HG03342 (cell line): ENCODE results near the gene NDST1.

Source experiments
- ATAC-seq: cut with Tn5 transposase; IDR thresholded peaks from one replicate; pipeline ENCODE4 v1.9.1; 2021; ENCODE audit warnings: mild to moderate bottlenecking, moderate library complexity; ENCODE audit not compliant: unreplicated experiment

The NDST1 gene

GRCh38 chr5:150488519-150489359 is 19.2 kb upstream of the NDST1 start:
- no peak for ATAC-seq

GRCh38 chr5:150489360-150490295 is 18.3 kb upstream of the NDST1 start:
- ATAC-seq = peak; percentile 87

- ATAC-seq = no peak
Observed at GRCh38 chr5:150490296-150490669, 17.6 kb upstream of the NDST1 start.

GRCh38 chr5:150490754-150491153 is 17.2 kb upstream of the NDST1 start:
- ATAC-seq = no peak

GRCh38 chr5:150491876-150492275 is 16.1 kb upstream of the NDST1 start:
- ATAC-seq = no peak

GRCh38 chr5:150492621-150493020 is 15.3 kb upstream of the NDST1 start:
- no peak for ATAC-seq

GRCh38 chr5:150496098-150496497 is 11.8 kb upstream of the NDST1 start:
- ATAC-seq = no peak

GRCh38 chr5:150496534-150496933 is 11.4 kb upstream of the NDST1 start:
- no peak for ATAC-seq

GRCh38 chr5:150497274-150497988 is 10.5 kb upstream of the NDST1 start:
- no peak for ATAC-seq

- no peak for ATAC-seq
Observed at GRCh38 chr5:150497989-150498317, 10.0 kb upstream of the NDST1 start.

GRCh38 chr5:150498501-150498900 is 9.4 kb upstream of the NDST1 start:
- ATAC-seq = no peak

- no peak for ATAC-seq
Observed at GRCh38 chr5:150498971-150499370, 9.0 kb upstream of the NDST1 start.

GRCh38 chr5:150499437-150499956 is 8.4 kb upstream of the NDST1 start:
- peak; percentile 56 for ATAC-seq

- ATAC-seq = no peak
Observed at GRCh38 chr5:150500328-150500841, 7.5 kb upstream of the NDST1 start.

- no peak for ATAC-seq
Observed at GRCh38 chr5:150500905-150501304, 7.0 kb upstream of the NDST1 start.

- ATAC-seq = no peak
Observed at GRCh38 chr5:150502106-150502505, 5.8 kb upstream of the NDST1 start.

- ATAC-seq = no peak
Observed at GRCh38 chr5:150502847-150503246, 5.1 kb upstream of the NDST1 start.

GRCh38 chr5:150503386-150503785 is 4.5 kb upstream of the NDST1 start:
- ATAC-seq = no peak

GRCh38 chr5:150503977-150504620 is 3.8 kb upstream of the NDST1 start:
- ATAC-seq = no peak

GRCh38 chr5:150505041-150505511 is 2.9 kb upstream of the NDST1 start:
- no peak for ATAC-seq
